NOMO-1 (cell line): ENCODE data around the gene HOXC9.
A peak's percentile ranks its signal among the peaks of the same experiment; 100 is the strongest.

Source experiments
- DNase-seq, 2 experiments: peaks; one replicate each; lab custom pipeline; 2025; ENCODE audit not compliant: unreplicated experiment in 2 of 2; lab: John Stamatoyannopoulos, UW

The HOXC9 gene

DNA sequence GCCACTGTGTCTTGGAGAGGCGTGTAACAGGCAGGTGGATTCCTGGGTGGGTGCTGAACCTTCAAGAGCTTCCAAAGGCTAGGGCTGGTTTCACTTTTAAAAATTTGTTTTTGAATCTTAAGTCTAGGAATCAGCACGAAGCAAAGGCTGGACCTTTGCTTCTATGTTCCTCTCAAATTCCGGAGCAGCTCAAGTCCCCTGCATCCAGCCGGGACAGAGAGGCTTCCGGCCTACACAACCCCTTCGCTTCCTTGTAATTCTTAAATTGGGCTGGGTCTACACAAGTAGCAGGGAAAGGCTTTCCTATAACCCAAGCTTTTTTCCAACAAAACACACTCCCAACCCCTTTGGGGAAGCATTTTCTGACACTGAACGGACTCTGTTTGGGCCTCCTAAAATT, 37.0 kb upstream of the HOXC9 start:
- DNase-seq: no peak

DNA sequence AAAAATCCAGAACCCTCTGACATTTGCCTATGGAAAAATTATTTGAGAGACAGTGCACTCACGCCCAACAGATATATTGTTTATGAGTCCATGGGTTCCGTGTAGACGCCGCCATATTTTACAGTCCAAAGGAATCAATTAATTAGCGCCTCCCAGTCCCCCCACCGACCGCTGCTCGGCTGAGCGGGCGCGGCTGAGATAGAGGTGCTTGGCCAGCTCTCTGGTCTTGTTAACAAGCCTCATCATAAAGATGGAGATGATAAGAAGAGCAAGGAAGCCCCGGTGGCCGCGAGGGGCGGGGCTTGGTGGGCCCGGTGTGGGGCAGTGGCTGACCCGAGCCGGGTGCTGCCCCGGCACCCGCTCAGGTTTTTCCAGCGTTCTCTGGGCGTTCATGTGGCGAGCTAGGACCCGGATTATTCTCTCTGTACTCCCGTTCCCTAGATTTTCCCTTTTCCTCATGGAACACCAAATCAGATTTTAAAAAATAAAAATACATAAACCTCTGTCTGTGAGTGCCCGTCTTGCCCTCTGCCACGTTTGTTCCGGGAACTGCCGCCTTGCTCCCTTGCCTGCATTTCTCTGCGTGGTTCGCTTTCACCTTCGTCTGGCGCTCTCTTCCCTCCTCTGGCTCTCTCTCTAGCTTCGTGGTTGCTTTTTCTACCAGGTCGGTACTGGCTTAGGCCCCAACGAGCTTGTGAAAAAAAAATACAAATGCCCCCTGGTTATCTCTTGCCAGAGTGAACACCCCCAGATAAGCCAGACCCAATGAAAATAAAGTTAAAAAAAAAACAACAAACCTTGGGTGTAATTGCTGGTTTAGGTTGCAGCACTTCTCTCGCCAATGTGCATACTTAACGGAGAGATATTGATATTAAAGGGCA, 36.3 kb upstream of the HOXC9 start:
- no peak for DNase-seq

GRCh38 chr12:53964315-53964713, 35.6 kb upstream of the HOXC9 start:
- peak in 1 of 2 experiments; percentile 18 for DNase-seq

DNA sequence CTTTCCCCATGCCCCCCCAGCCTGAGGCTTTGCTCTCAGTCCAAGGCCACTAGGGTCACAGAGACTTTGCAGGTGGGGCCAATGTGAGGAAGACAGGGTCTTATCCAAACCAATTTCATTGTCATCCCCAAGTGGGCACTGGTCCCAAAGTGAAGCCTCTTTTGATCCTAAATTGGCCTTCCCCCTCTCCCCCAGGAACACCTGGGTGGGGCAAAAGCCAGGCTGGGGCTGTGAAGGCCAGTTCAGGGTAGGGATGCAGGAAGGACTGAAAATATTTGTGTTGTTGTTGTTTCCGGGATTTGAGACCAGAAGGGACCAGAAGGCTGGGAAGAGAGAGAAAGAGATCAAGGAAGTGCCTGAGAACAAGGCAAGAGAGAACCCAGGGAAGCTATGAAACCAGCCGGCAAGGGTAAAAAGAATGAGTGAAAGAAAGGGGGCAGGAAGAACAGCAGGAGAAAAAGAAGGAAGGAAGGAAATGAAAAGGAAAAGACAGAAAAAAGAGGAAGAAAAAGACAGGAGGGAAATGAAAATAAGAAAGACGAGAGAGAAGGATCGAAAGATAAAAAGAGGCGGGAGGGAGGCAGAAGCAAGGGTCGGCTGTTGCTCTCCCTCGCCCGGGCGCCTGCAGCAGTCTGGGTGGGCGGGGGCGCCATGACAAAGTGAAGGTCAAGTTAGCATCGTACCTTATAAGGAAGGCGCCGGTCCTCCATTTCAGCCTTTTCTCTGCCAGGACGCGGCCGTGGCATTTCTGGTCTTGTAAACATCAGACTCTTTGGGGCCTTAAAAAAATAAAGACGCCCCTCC, 34.5 kb upstream of the HOXC9 start:
- no peak for DNase-seq

GRCh38 chr12:53966085-53966384, 33.9 kb upstream of the HOXC9 start:
- DNase-seq: no peak

- DNase-seq: no peak
Observed at GRCh38 chr12:53966385-53967133, 33.4 kb upstream of the HOXC9 start.

GRCh38 chr12:53967421-53967925, 32.5 kb upstream of the HOXC9 start:
- no peak for DNase-seq

DNA sequence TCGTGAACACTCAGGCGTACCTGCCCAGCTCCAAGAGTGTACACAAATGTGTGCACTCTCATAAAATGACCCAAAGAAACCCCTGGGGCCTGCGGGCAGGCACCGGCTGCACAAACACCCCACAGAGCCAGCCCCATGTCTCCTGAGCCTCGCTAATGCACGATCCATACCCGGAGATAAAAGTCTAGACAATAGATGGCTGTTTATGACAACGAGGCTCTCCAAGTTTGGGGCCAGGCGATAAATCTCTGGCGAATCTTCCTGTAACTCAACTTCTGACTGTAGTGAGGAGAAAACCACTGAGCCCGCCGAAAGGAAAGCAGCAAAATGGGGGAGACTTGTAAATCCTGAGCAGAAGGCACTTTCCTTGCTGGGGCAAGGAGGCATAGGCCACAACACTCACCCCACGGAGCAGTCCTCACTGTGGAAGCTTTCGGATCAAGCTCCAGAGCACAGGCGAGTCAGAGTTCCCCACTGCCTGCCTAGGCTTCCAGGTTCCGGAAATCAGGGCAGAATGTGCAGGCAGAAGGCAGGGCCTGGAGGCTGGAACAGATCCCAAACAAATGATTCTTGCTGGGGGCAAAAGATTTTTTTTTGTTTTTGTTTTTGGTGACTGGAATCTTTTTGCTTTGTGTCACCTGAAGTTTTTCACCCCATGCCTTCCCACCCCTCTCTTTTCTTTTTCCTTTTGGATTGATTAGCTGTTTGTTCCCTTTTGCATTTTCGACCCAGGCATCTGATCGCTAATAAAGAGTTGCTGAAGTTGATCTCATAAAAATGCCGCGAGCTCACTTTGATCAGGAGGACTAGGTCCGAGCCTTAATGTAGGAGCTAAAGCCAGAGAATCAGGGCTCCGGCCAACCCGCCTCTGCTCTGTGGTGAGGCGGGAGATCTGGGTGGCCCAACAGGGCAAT, 31.5 kb upstream of the HOXC9 start:
- no peak for DNase-seq

- no peak for DNase-seq
Observed at GRCh38 chr12:53969588-53970259, 30.2 kb upstream of the HOXC9 start.

DNA sequence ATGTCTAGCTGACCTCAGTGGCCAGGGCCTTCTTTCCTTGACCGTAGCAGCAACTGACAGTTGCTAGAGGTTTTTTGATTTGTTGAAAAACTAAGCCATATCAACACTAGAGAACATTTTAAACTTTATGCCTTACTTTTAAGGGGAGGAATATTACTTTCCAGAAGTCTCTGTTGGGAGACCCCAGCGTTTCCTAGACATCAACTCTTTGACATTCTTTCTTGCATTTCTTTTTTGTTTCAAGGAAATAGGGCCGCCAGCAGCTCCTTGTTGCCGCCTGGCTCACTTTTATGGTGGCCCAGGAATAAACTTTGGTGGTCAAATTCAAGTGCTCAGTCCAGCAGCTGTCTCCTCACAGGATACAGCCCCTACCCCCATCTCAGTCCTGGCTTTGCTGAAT, 29.5 kb upstream of the HOXC9 start:
- no peak for DNase-seq

DNA sequence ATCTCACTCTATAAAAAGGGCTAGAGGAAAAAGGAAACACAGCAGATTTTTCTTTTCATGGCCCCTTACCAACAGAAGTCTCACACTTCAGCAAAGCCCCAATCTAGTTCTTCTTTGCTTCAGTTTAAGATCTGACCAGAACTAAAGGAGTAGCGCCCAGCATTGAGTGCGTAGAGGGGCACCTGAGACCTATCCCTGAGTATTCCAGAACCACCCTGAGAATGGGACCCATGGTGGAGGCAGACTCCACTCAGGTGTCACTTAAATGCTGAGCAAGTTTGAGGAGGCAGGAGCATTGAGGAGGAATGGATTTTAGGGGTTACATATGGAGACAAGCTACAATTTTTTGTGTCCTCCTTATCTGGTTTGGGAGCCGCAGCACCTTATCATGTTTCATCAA, 28.8 kb upstream of the HOXC9 start:
- no peak for DNase-seq

DNA sequence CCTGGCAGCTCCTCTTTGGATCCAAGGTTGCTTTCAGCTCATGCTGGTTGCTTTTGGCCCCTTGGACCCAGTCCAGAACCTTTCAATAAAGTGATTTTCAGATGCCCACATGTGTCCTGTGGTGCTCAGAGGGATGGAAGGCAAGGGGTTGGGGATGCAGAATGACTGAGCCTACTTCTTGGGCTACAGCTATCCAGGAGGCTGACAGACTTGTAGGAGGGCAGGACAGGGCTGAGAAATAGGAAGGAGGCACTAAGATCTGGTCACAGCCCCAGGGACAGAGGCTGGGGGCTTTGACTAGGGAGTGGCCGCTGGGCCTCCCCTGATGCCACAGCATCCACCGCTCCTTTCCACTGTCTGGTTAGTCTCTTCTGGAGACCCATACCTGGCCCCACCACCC, 28.3 kb upstream of the HOXC9 start:
- DNase-seq: no peak

DNA sequence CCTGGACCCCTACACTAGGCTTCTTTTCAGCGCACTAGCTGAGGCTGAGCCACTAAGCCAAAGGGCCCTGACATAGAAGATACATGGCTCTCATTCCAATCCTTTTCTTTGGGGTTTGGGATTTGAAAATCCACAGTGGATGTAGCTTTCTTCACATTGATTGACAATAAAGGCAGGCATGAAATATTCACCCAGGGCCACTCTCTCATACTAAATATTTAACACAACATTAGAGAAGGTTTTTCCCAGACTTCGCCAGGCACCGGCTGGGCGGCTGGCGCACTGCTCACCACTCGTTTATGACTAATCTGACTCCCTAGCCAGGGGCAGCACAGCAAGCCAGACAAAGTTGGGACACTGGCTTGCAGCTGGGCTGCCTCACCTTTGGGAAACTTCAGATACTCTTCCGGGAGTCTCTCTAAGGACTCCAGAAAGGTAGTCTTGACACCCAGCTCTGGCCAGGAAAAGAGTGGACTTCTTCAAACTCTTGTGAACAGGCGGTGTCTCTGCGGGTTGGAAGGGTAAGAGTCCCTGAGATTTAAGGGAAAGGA, 27.7 kb upstream of the HOXC9 start:
- no peak for DNase-seq

DNA sequence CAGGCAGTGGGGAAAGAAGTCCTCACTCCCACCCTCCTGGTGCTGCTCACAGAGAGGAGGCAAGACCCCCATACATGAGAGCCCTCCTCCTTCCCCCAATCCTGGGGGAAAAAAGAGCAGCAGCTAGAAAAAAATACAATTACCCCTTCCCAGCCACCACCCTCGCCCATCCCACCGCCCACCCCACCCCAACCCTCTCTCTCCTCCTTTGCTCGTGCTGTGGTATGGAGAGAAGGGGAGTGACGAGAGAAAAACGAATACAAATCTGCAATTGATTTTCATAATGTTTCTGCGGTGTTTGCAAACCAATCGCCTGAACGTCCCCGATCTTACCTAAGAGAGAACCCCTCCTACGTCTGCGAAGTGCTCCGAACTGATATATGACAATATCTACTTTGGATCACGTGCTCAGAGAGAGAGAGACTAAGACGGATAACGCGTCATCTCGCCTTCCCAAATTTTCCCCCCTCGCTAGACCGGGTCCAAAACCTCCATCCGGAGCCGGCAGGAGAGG, 27.2 kb upstream of the HOXC9 start, which contains the start of gene HOXC11:
HOXC11 (plus strand) TSS at position 405 of the 514 bp plus-strand sequence. CDS start 116 bp downstream, outside the sequence.
- DNase-seq: no peak

DNA sequence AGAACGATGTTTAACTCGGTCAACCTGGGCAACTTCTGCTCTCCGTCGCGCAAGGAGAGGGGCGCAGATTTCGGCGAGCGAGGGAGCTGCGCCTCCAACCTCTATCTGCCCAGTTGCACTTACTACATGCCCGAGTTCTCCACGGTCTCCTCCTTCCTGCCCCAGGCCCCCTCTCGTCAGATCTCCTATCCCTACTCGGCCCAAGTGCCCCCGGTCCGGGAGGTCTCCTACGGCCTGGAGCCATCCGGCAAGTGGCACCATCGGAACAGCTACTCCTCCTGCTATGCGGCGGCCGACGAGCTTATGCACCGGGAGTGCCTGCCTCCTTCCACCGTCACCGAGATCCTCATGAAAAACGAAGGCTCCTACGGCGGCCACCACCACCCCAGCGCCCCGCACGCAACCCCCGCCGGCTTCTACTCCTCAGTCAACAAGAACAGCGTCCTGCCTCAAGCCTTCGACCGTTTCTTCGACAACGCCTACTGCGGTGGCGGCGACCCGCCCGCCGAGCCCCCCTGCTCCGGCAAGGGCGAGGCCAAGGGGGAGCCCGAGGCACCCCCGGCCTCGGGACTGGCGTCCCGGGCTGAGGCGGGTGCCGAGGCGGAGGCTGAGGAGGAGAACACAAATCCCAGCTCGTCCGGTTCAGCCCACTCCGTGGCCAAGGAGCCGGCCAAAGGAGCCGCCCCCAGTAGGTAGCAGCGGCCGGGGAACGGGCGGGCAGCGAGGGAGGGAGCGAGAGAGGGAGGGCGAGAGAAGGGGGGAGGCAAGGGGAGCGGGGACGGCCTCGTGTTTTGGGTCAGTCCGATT, 26.5 kb upstream of the HOXC9 start:
- no peak for DNase-seq

DNA sequence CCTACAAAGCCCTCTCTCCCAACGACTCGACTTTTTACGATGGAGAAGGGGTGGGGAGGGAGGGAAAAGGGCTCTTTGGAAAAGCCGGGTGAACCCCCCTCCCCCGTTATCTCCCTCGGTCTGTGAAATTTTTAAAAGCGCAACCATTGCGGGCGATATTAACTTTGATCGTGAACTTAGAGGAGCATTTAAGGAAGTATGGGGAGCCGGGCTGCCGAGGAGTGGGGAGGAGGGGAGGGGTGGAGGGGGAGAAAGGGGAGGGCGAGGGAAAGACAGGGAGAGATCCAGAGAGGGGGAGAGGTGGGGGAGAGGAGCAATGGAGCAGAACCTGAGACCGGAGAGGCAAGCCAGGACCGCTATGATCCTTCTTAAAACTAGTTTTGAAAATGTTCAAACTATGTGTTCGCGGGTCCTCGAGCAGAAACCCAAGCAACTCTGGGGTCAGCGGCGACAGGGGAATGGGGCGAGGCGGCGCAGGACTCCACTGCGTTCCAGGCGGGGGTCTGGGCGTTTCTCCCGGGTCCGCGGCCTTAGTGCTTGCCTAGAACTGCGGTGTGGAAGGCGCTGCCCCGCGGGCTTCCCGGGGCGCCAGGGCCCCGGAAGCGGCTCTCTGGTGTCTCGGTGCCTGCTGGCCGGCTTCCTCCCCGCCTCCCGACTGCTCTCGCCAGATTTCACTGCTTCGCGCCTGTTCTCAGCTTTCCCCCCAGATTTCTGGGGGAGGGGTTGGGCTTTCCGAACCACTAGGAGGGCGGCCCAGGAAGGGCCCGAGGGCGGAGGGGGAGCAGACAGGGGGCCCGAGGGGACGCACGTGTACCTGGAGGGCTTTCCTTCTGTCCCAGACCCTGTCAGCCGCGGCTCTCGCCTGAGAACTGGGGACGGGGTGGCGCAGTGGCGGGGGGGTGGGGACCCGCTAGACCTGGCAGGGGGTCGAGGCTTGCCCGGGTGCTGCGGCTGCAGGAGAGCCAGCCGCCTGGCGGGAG, 25.6 kb upstream of the HOXC9 start, which contains the start of gene HOTAIR:
HOTAIR (minus strand) TSS at position 871 of the 980 bp plus-strand sequence.
- DNase-seq: no peak

DNA sequence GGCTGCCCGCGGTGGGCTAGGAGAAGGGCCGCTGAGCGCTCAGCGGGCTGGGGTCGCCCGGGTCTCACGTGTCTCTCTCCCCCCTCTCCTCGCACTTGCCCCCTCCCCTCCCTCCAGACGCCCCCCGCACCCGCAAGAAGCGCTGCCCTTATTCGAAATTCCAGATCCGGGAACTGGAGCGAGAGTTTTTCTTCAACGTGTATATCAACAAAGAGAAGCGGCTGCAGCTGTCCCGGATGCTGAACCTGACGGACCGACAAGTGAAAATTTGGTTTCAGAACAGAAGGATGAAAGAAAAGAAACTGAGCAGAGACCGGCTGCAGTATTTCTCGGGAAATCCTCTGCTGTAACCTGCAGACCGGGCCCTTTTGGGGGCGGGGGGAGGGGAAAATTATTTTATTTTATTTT, 24.9 kb upstream of the HOXC9 start:
- no peak for DNase-seq
